Renal cortical epithelial cell (primary cell): ENCODE measurements around the gene XPNPEP2. TPM values are rescaled to one million over a fixed set of nuclear protein-coding genes. Genes with fewer than 3 reads are reported as not detected.

ENCODE experiments used
- DNase-seq: peaks from one replicate; pipeline ENCODE4 v3.0.0-alpha.2; 2011; ENCODE audit warnings: low read depth
- total RNA-seq: library from RNA; depleted of rRNA; stranded (reverse); fragments of >200 nt; gene quantifications from 2 replicates; pipeline ENCODE4 v1.2.3, GENCODE V29; 2014

XPNPEP2 gene, protein sequence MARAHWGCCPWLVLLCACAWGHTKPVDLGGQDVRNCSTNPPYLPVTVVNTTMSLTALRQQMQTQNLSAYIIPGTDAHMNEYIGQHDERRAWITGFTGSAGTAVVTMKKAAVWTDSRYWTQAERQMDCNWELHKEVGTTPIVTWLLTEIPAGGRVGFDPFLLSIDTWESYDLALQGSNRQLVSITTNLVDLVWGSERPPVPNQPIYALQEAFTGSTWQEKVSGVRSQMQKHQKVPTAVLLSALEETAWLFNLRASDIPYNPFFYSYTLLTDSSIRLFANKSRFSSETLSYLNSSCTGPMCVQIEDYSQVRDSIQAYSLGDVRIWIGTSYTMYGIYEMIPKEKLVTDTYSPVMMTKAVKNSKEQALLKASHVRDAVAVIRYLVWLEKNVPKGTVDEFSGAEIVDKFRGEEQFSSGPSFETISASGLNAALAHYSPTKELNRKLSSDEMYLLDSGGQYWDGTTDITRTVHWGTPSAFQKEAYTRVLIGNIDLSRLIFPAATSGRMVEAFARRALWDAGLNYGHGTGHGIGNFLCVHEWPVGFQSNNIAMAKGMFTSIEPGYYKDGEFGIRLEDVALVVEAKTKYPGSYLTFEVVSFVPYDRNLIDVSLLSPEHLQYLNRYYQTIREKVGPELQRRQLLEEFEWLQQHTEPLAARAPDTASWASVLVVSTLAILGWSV
- total RNA-seq = not detected in 2 replicates

DNA sequence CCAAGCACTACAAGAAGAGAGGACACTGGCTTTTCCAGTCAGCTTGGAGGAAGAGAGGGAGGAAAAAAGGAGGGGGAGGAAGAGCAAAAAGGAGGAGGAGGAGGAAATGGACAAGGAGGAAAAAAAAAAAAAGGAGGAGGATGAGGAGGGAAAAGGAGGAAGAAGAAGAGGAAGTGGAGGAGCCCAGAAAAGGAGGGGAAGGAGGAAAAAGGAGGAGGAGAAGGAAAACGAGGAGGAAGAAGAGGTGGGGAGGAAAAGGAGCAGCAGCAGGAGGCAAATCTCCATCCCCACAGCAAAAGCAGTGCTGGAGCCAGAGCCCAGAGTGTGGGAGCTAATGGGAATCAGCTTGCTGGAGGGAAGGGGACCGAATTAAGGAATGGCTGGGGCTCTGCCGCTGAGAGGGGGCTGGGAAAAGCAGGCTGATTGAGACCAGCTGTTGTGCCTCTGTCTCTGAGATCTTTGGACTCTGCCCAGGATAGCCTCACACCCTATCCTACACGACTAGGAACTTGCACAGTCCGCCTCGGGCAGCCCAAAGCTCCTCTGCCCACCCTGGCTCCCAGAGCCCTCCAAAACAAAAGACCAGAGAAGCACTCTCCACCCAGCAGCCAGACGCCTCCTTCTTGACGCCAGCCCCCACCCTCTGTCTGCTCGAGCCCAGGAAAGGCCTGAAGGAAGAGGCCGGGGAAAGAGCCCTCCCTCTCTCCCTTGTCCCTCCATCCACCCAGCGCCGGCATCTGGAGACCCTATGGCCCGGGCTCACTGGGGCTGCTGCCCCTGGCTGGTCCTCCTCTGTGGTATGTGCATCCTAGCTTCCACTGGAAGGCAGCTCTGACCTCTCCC, at the start of gene XPNPEP2:
TSS of gene XPNPEP2 (plus strand) at position 514 of the 843 bp plus-strand sequence. CDS start at position 749, 235 bp downstream.
- no peak for DNase-seq

DNA sequence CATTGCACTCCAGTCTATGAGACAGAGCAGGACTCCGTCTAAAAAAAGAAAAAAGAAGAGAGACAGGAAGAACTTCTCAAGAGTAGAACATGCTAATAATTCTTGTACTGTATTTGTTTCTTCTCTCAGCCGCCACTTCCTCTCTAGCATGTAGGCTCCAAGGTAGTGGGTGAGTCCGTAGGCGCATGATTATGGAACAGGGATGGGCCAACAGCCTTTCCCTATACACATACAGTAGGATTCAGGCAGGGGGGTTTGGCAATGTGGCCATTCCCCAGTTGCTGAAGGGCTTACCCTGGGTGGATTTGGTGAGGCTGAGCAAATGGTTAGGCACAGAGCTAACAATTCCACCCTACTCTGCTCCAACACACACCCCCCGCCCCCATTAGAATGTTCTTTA, 49.0 kb upstream of the XPNPEP2 start:
- DNase-seq = no peak

DNA sequence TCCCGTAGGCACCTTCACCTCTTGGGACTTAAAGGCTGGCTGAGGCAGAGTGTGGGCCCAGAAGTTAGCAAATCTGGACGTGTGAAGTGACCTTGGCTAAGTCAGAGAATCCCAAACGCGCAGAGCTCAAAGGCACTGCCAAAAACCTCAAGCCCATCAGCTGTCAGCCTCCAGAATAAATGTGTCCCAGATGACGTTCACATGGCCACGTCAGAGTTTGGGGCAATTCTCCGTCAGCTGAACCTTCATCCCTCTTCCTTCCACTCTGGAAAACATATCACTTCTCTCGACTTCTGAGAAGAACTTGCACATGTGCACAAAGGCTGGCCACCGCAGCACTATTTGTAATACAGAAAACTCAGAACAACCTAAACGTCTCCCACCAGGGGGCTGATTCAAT, 48.3 kb upstream of the XPNPEP2 start:
- DNase-seq = no peak

DNA sequence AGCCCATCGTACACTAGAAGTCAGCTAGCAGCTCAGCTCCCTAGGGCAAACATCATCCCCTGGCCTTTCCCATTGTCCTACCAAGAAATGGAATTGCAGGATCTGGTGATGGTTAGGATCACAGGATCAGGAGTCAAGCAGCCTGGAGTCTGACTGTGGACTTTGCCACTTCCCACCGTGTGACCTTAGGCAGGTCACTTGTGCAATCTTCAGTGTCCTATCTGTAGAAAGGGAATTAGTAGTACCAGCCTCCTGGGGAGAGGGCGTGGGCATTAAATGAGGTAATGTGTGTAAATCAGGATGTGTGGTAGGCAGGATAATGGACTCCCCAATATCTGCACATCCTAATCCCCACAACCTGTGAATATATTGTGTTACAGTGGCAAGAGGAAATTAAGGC, 45.4 kb upstream of the XPNPEP2 start:
- no peak for DNase-seq

DNA sequence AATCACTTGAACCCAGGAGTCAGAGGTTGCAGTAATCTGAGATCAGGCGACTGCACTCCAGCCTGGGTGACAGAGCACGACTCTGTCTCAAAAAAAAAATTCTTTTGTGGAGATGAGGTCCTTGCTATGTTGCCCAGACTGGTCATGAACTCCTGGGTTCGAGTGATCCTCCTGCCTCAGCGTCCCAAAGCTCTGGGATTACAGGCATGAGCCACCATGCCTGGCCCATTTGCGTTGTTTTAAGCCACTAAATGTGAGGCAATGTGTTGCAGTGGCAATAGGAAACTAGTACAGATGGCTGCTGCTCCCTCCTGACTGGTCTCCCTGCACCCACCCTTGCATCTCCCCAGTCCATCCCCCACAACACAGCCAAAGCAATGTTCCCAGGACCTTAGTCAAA, 44.0 kb upstream of the XPNPEP2 start:
- no peak for DNase-seq

DNA sequence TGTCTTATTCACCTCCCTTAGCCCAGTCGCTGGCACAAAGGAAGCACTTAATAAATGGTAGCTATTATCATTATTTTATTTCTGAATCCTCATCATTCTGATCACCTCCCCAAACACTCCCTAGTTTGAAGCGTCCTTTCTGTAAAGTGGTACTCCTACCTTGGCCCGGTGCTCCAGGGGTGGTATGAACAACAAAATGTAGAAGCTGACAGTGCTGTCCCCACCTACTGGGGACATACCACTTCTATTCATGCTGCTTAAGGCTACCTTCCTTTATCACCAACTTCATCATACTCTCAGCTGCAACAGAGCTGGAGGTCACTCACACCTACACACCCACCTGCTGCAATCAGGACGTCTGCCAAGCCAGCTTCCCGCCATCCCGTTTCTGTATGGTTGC, 43.2 kb upstream of the XPNPEP2 start:
- no peak for DNase-seq

DNA sequence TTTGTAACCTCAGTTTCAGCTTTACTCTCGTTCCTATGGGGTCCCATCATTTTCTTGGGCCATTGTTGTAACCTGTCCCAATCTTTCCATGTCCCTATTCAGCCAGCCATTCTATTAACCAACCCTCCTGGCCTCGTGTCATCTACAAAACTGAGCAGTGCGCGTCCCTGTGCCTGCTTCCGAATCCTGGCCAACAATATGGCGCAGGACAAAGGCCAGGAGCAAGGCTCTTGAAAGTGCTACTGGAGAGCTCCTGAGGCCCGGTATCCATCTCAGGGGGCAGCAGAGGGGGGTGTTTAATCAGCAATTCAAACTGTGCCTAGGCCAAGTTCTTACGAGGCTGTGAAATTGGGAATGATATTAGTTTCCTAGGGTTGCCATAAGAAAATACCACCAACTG, 42.8 kb upstream of the XPNPEP2 start:
- DNase-seq = no peak

DNA sequence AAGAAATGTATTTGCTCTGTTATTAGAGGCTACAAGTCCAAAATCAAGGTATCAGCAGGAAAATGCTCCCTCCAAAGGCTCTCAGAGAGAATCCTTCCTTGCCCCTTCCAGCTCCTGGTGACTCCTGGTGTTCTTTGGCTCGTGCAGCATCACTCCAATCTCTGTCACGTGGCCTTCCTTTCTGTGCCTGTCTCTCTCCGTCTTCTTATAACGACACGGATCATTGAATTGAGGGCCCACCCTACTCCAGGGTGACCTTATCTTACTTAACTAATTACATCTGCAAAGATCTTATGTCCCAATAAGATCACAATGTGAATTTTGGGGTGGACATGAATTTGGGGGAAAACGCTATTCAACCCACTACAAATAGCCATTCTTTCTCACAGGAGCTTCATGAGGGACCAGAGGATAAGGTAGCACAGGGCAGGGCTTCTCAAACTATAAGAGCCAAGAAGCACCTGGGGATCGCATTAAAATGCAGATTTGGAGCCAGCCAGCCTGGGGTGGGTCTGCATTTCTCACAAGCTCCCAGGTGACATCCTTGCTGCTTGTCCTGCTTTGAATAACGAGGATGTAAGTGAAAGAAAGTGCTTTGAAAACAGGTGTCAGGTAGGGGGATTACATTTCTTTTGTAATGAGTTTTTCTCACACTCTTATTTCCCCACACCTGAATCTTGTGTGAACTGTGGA, 42.2 kb upstream of the XPNPEP2 start:
- no peak for DNase-seq

DNA sequence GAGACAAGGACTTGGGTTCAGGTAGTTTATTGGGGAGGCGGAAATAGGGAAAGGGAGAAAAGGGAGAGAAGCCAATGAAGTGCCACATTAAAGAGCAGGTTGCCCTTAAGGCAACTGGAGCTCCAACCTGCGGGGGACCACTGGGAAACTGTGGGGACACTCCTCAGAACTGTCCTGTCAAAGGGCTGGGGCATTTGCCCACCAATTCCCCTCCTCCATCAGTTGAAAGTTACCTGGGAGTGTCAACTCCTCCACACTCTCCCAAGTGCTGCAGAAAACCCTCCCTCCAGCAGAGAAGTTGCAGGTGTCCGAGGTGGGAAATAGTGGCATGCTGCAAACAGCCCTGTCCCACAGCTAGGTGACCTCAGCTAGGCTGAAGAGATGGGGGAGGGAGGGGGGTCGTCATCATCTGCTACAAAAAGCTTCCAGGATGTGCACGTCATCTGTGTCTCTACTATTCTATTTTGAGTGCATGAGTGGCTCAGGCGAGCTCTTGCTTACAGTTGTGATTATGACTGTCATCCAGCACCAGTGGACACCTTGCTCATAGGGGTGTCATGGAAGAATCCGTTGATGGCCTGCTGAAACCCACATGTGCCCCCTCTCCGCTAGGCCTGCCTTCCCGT, 41.5 kb upstream of the XPNPEP2 start:
- DNase-seq = no peak

DNA sequence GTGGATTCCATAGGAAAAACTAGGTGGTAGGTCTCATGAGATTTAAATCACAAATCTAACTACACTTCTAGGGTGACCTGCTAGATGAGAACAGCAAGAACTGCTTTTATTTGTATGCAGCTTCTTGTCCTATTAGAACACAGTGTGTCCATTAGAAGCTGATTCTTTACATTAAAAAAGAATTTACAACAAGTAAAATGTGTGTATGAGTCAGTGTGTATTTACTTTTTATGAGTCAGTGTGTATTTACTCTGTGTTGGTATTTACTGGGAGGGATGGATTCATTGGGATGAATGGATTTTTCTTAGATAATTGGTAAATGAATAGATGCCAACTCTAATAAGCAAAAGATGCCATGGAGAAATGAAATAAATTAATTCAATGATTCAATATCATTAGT, 40.6 kb upstream of the XPNPEP2 start:
- no peak for DNase-seq

DNA sequence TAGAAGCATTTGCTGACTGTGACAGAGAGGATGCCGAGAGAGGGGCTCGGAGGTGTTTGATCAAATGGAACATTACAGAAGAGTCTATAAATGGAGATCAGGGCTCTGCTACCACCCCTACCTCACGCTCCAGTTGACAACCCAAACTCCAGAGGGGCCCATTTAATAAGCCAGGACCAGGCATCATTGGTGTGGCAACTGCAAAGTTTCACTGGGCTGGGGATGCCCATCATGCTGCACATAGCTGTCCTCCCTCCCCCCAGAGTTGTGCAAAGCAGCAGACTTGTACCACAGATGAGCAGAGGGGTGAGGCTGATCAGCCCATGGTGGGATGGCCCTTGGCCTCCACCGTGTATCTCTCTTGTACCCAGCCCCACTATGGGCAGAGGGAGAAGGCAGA, 38.2 kb upstream of the XPNPEP2 start:
- DNase-seq = no peak

DNA sequence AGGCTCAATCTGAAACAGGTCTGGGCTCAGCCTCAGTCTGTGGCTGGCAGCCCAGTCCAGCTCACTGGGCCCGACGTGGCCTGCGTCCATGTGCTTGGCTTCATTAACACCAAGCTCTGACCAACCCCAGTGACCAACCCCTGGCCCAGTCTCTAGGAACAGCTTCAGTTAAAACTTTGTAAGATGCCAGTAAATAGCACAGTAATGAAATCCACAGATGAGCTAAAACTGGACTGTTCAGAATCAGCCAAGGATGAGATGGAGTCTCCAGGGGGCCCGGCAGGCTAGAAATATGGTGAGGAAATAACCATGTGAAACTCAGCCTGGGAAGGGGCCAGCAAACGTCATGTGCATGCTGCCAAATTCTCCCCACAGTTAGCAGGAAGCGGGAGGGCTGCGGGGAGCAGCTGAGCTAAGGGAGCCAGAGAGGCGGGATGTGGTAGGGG, 37.1 kb upstream of the XPNPEP2 start:
- no peak for DNase-seq

DNA sequence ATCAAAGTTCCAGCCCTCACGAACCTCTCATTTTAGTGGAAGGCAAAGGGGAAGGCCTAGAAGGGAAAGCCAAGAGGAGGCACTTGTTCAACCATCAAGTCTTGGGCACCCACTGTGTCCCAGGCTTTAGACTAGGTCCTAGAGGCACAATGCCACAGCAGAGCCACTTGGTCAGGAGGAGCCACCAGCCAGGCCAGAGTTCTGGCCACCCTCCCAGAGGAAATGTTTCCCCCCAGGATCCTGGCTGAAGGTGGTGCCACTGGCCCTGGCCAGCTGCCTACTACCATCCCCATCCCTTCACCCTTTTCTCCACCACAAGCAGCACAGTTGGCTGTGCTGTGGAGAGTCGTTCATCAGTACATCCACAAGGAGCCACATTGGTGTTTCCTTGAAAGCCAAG, 34.3 kb upstream of the XPNPEP2 start:
- DNase-seq = no peak

DNA sequence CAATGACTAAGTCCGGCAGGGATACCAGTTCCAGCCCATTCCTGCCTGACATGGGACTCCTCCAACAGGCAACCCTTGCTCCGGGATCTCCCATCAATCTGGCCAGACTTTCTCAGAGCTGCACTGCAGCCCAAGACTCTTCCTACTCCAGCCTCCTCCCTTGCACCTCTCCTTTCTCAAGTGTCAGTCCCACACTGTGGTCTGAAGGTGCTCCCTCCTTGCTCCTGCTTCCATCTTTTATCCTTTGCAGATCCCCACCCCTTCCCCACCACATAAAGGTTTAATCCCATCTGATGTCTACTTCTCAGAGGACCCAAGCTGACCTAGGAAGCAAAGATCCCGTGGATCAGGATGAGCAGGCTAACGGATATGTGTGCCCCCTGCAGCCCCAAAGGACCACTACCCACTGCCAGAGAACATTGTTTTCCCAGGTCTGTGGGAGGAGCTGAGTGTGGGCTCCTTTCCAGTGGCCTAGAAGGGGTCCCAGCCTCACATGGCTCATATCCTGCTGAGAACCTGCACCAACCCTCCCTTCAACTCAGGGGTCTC, 33.3 kb upstream of the XPNPEP2 start:
- DNase-seq = no peak

DNA sequence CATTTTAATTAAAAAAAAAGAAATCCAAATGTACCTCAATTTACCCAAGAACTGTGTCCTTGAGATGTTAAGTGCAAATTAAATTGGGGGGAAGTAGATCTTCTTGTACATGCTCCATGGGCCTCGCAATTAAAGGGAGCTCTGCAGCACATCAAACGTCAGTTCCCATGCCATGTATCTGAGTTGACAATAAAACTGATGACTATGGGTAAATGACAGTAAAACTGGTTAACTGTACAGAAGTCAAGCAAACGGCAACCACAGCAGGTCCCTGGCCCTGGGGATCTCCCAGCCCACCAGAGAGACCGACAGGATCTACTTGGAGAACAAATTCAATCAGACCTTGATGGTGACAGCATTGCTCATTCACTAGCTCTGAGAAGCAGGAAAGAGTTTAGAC, 32.8 kb upstream of the XPNPEP2 start:
- DNase-seq = no peak

DNA sequence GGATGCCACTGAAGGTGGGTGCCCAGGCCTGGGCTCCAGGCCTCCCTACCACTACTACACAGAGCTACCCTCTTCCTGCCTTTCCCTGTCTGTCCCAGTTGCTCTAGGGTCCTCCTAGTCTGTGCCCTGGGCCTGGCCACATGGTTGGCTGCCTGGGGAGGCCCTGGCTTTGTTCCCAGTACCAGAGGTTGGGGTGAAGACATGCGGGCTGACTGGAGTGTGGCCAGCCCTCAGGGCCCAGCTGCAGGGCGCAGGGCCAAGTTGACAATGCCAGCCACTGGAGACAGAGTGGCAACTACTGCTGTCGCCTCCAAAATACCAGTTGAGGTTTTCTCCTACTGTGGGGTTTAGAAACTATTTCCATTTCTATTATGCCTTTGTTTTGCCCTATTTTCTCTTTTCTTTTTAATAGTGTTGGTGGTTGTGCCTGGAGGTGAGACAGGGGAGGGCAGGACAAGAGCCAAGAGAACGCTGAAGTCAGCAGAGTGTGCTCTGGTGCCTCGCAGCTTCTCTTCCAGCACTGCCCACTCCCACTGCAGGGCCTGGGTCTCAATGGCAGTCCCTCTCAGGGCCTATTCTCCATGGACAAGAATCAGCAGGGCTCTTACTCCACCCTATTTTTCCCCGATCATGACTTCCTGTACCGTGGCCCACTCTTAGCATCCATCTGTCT, 32.2 kb upstream of the XPNPEP2 start:
- peak; percentile 26 for DNase-seq

DNA sequence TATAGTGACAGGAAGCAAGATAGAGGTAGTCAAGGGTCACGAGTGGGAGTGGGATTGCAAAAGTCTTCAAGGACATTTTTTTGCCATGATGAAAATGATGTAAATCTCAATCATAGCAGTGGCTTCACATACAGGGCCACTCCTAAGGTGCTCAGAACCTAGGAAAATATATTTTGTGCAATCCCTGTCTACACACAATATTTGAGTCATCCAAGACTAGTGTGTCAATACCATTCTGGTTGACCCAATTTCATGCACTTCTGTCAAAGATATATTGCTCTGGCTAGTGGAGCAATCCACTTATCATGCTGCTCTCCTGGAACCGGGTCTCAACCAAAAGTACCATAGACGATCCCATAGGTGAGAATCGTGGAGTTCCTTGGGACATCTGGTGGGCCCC, 24.2 kb upstream of the XPNPEP2 start:
- no peak for DNase-seq

DNA sequence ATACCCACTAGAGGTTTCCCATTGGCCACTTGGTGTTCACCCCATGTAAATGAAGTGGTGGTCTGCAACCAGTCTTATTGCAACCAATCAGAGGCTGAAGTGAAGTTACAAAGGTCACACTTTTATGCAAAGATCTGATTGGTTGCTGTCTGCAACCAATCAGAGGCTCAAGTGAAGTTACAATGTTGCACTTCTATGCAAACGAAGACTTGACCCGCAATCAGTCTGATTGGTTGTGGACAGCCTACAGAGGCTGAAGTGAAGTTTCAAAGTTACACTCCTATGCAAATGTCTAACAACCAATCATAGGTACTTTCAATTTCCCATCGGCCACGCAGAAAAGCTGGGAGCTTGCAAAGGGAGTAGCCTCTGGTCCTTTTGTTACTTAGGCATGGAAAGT, 22.3 kb upstream of the XPNPEP2 start:
- no peak for DNase-seq

DNA sequence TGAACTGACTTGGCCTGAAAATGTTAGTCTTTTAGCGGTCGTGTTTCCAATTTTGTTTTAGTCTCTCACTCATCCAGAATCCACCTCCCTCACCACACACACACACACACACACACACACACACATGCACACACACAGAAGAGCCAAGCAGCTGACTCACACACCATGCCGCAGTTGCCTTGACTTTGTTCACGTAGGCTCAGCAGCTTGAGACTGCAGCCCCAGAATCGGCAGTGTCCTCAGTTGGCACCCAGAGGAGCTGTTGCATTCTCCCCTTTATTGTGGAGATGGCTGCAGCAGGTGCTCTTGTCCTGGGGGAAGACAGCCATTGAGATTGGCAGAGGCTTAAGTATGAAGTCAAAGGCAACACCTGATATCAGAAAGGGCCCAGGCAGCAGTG, 20.9 kb upstream of the XPNPEP2 start:
- no peak for DNase-seq

DNA sequence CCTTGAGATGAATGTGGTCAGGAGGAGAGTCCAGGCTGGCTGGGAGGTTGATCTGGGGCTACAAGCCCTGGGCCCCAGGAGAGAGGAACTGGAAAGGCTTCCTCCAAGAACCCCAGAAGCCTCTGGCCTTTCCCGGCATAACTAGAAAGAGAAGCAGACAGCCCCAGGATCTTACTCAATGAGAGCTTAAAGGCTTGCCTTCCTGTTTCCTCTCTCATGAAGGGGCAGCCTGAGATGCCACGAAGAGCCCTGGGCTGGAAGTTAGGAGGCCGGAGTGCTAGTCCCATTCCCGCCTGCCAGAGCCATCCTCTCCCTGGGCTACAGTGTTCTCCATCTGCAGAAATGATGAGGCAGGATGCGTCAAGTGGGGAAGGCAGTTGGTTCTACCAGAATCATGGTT, 20.1 kb upstream of the XPNPEP2 start:
- DNase-seq = no peak

DNA sequence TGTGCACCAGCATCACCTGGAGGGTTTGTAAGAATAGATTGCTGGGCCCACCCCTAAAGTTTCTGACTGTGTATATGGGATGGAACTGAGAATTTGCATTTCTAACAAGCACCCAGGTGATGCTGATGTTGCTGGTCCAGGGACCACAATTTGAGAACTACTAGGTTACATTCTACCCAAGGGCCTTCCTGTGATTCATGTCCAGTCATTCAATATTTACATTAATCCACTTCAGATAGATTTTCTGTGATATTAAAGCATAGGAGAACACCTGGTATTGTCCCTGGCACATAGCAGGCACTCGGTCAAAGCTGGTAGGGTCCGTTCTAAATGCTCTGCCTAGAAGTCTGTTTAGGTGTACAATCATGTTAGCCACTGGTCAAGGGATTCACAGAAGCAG, 19.5 kb upstream of the XPNPEP2 start:
- no peak for DNase-seq
